Mesenchymal stem cell (in vitro differentiated cells and primary cell): ENCODE data around the gene ATP2A1.

Experiments
- DNase-seq: peaks from one replicate; pipeline ENCODE4 v3.0.0-alpha.2; 2013
- H2AFZ ChIP-seq: one replicate; pipeline ENCODE4 v1.6.1; 2013; ENCODE audit warnings: low read depth, mild to moderate bottlenecking, control low read depth, inconsistent platforms, low read length, moderate library complexity
- H2AK5ac ChIP-seq: 2 replicates; pipeline ENCODE4 v1.6.1; 2013; ENCODE audit warnings: low read length, moderate library complexity, mild to moderate bottlenecking, inconsistent platforms; ENCODE audit not compliant: severe bottlenecking
- H2BK120ac ChIP-seq: one replicate; pipeline ENCODE4 v1.6.1; 2013; ENCODE audit warnings: low read depth, mild to moderate bottlenecking, inconsistent platforms, low read length, moderate library complexity
- H2BK12ac ChIP-seq, 2 experiments: one replicate each; pipeline ENCODE4 v1.6.1; 2013; ENCODE audit warnings: inconsistent platforms in 2 of 2, low read length in 2 of 2, mild to moderate bottlenecking in 2 of 2, moderate library complexity in 2 of 2, control low read depth in 1 of 2
- H2BK15ac ChIP-seq: one replicate; pipeline ENCODE4 v1.6.1; 2013; ENCODE audit warnings: mild to moderate bottlenecking, low read depth, inconsistent platforms; ENCODE audit not compliant: poor library complexity, severe bottlenecking
- H2BK5ac ChIP-seq: 2 replicates; pipeline ENCODE4 v1.6.1; 2013; ENCODE audit warnings: low read depth, mild to moderate bottlenecking, low read length, control low read depth, inconsistent platforms; ENCODE audit not compliant: poor library complexity, severe bottlenecking
- H3K14ac ChIP-seq, 2 experiments: one replicate each; pipeline ENCODE4 v1.6.1; 2013; ENCODE audit warnings: inconsistent platforms in 2 of 2, low read length in 2 of 2, control low read depth in 1 of 2, mild to moderate bottlenecking in 1 of 2, moderate library complexity in 1 of 2
- H3K18ac ChIP-seq, 2 experiments: one replicate each; pipeline ENCODE4 v1.6.1; 2013; ENCODE audit warnings: inconsistent platforms in 2 of 2, low read length in 2 of 2, control low read depth in 1 of 2, low read depth in 1 of 2, mild to moderate bottlenecking in 1 of 2
- H3K23ac ChIP-seq, 2 experiments: one replicate each; pipeline ENCODE4 v1.6.1; 2013; ENCODE audit warnings: inconsistent platforms in 2 of 2, low read length in 2 of 2, mild to moderate bottlenecking in 2 of 2, moderate library complexity in 2 of 2, control low read depth in 1 of 2
- H3K27ac ChIP-seq: 2 replicates; pipeline ENCODE4 v1.5.1; 2013; ENCODE audit warnings: mild to moderate bottlenecking, moderate library complexity, low read length, control low read depth, inconsistent platforms; ENCODE audit not compliant: poor library complexity, severe bottlenecking
- H3K27me3 ChIP-seq, 2 experiments: 2 replicates each; pipeline versions ENCODE4 v1.6.1 to v1.7.0; 2013; ENCODE audit warnings: low read length in 2 of 2, mild to moderate bottlenecking in 2 of 2, moderate library complexity in 2 of 2, control low read depth in 1 of 2, inconsistent platforms in 1 of 2; ENCODE audit not compliant: control insufficient read depth in 1 of 2, insufficient read depth in 1 of 2
- H3K36me3 ChIP-seq, 2 experiments: 2 replicates each; pipeline versions ENCODE4 v1.6.1 to v1.7.0; 2013; ENCODE audit warnings: low read length in 2 of 2, control low read depth in 1 of 2, inconsistent platforms in 1 of 2, low read depth in 1 of 2, mild to moderate bottlenecking in 1 of 2; ENCODE audit not compliant: insufficient read depth in 2 of 2, control insufficient read depth in 1 of 2
- H3K4ac ChIP-seq, 2 experiments: one replicate each; pipeline ENCODE4 v1.6.1; 2013; ENCODE audit warnings: inconsistent platforms in 2 of 2, low read length in 2 of 2, mild to moderate bottlenecking in 2 of 2, moderate library complexity in 2 of 2, control low read depth in 1 of 2, low read depth in 1 of 2
- H3K4me1 ChIP-seq: 2 replicates; pipeline ENCODE4 v1.6.1; 2013; ENCODE audit warnings: low read depth, low read length, control low read depth; ENCODE audit not compliant: control insufficient read depth, insufficient read depth
- H3K4me2 ChIP-seq: 2 replicates; pipeline ENCODE4 v1.6.1; 2013; ENCODE audit warnings: low read length, mild to moderate bottlenecking, inconsistent platforms; ENCODE audit not compliant: poor library complexity, severe bottlenecking
- H3K4me3 ChIP-seq, 2 experiments: 2 replicates each; pipeline versions ENCODE4 v1.5.1 to v1.7.0; 2013; ENCODE audit warnings: low read length in 2 of 2, mild to moderate bottlenecking in 2 of 2, control low read depth in 1 of 2, low read depth in 1 of 2; ENCODE audit not compliant: insufficient read depth in 1 of 2
- H3K79me1 ChIP-seq: replicated peaks from 2 replicates; pipeline ENCODE4 v1.6.1; 2013; ENCODE audit warnings: mild to moderate bottlenecking, control low read depth, low read length, inconsistent platforms; ENCODE audit not compliant: poor library complexity, severe bottlenecking
- H3K9ac ChIP-seq: 2 replicates; pipeline ENCODE4 v1.7.0; 2013; ENCODE audit warnings: mild to moderate bottlenecking, low read length, moderate library complexity
- H3K9me3 ChIP-seq: 2 replicates; pipeline ENCODE4 v1.7.0; 2013; ENCODE audit warnings: mild to moderate bottlenecking, low read length; ENCODE audit not compliant: control insufficient read depth
- H4K8ac ChIP-seq: one replicate; pipeline ENCODE4 v1.6.1; 2013; ENCODE audit warnings: inconsistent platforms, mild to moderate bottlenecking, low read length, moderate library complexity
- H4K91ac ChIP-seq: one replicate; pipeline ENCODE4 v1.6.1; 2013; ENCODE audit warnings: mild to moderate bottlenecking, low read length, inconsistent platforms
- WGBS: methylation state at CpG from one replicate; pipeline ENCODE4 v1.1.7; 2013; ENCODE audit warnings: mixed read lengths; 5-methylcytosine and 5-hydroxymethylcytosine counted together

Gene ATP2A1

GRCh38 chr16:28834873-28835863 is 43.1 kb upstream of the ATP2A1 start:
- Histone ChIP-seq H3K4ac (no peak overlapping the region), H3K27me3 (no peaks in the 10 kb centered on the region), H2BK120ac (no peak overlapping the region), H3K9ac (no peak overlapping the region), H3K36me3 (peaks cover 84 to 91% of the 10 kb centered on the region in 2 experiments), H2BK12ac (no peak overlapping the region), H2BK15ac (no peak overlapping the region), H2BK5ac (no peak overlapping the region), H3K27ac (no peak overlapping the region), H3K4me2 (no peak overlapping the region), H3K79me1 (peaks cover 47% of the 10 kb centered on the region), H3K14ac (no peak overlapping the region), H2AFZ (no peak overlapping the region), H2AK5ac (no peak overlapping the region), H3K23ac (no peak overlapping the region), H3K4me3 (no peak overlapping the region), H4K8ac (no peak overlapping the region), H3K4me1 (no peaks in the 10 kb centered on the region), H4K91ac (no peak overlapping the region), H3K9me3 (no peaks in the 10 kb centered on the region), H3K18ac (no peak overlapping the region)
- WGBS: 98% methylated on average over 22 of the region's 25 CpGs
- DNase-seq: no peak

- peaks cover 77 to 82% of the 10 kb centered on the region in 2 experiments for H3K36me3 ChIP-seq
- WGBS: 98% methylated on average over 15 of the region's 25 CpGs
- peak overlapping the region in 1 of 2 experiments; percentile 7 for H3K4me3 ChIP-seq
- no peak overlapping the region for H3K27ac ChIP-seq
- H3K79me1 ChIP-seq: peaks cover 42% of the 10 kb centered on the region
- no peak overlapping the region for H3K4me2 ChIP-seq
- H4K8ac ChIP-seq: no peak overlapping the region
- H3K14ac ChIP-seq: no peak overlapping the region
- H2BK15ac ChIP-seq: no peak overlapping the region
- no peak overlapping the region for H2AFZ ChIP-seq
- H3K18ac ChIP-seq: no peak overlapping the region
- no peak overlapping the region for H2BK120ac ChIP-seq
- DNase-seq: no peak
- H3K4ac ChIP-seq: no peak overlapping the region
- no peaks in the 10 kb centered on the region for H3K4me1 ChIP-seq
- H3K23ac ChIP-seq: no peak overlapping the region
- no peaks in the 10 kb centered on the region for H3K27me3 ChIP-seq
- H4K91ac ChIP-seq: no peak overlapping the region
- H3K9ac ChIP-seq: no peak overlapping the region
- H2BK5ac ChIP-seq: no peak overlapping the region
- H2AK5ac ChIP-seq: no peak overlapping the region
- no peak overlapping the region for H2BK12ac ChIP-seq
- H3K9me3 ChIP-seq: no peaks in the 10 kb centered on the region
Measured at GRCh38 chr16:28835864-28836760, 42.2 kb upstream of the ATP2A1 start.

- Histone ChIP-seq H3K4ac (no peak overlapping the region), H3K27me3 (no peaks in the 10 kb centered on the region), H3K14ac (no peak overlapping the region), H3K4me1 (no peaks in the 10 kb centered on the region), H3K36me3 (peaks cover 71 to 80% of the 10 kb centered on the region in 2 experiments), H2BK120ac (no peak overlapping the region), H3K27ac (no peak overlapping the region), H3K18ac (no peak overlapping the region), H4K8ac (no peak overlapping the region), H2BK5ac (no peak overlapping the region), H2AK5ac (no peak overlapping the region), H2BK12ac (no peak overlapping the region), H2AFZ (no peak overlapping the region), H2BK15ac (no peak overlapping the region), H3K9ac (no peak overlapping the region), H3K4me3 (no peak overlapping the region), H4K91ac (no peak overlapping the region), H3K23ac (no peak overlapping the region), H3K79me1 (peaks cover 39% of the 10 kb centered on the region), H3K9me3 (no peaks in the 10 kb centered on the region), H3K4me2 (no peak overlapping the region)
- no peak for DNase-seq
- 89% methylated on average over 8 of the region's 8 CpGs for WGBS
Measured at GRCh38 chr16:28836761-28837064, 41.6 kb upstream of the ATP2A1 start.
